Activated CD8-positive, alpha-beta memory T cell treated with anti-CD3 and anti-CD28 coated beads, Interleukin-2, amount 50 U/mL, for 24 hours (primary cell): ENCODE data around the gene FBXL13.
"Not testable (repeated sequence)": the region's sequence is repeated elsewhere in the genome, so short reads cannot be mapped to it uniquely, and the experiment has no call there.

Experiments
- DNase-seq: peaks from one replicate; pipeline ENCODE4 v3.0.0-alpha.2; 2020; ENCODE audit errors: extremely low read depth

The FBXL13 gene

GRCh38 chr7:102819151-102819550 is 255.4 kb downstream of the FBXL13 start:
- DNase-seq: no peak

GRCh38 chr7:102817616-102818573 is 256.7 kb downstream of the FBXL13 start:
- no peak for DNase-seq

- no peak for DNase-seq
Observed at GRCh38 chr7:102814025-102814471, 260.5 kb downstream of the FBXL13 start.

GRCh38 chr7:102813191-102814024 is 261.2 kb downstream of the FBXL13 start:
- DNase-seq: no peak

- no peak for DNase-seq
Observed at GRCh38 chr7:102811942-102812678, 262.5 kb downstream of the FBXL13 start.

GRCh38 chr7:102810916-102811315 is 263.7 kb downstream of the FBXL13 start:
- no peak for DNase-seq

- DNase-seq: no peak
Observed at GRCh38 chr7:102806613-102807012, 268.0 kb downstream of the FBXL13 start.

DNA sequence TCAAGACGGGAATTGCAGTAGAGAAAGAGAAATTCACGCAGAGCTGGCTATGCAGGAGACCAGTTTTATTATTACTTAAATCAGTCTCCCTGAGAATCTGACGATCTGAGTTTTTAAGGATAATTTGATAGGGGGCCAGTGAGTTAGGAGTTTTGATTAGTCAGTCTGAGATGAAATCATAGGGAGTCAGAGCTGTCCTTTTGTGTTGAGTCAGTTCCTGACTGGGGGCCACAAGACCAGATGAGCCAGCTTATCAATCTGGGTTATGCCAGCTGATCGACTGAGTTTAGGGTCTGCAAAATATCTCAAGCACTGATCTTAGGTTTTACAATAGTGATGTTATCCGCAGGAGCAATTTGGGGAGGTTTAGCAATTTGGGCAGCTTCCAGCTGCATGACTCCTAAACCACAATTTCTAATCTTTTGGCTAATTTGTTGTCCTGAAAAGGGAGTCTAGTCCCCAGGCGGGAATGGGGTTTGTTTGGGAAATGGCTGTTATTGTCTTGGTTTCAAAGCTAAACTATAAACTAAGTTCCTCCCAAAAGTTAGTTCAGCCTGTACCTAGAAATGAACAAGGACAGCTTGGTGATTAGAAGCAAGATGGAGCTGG is 278.5 kb downstream of the FBXL13 start:
- DNase-seq: not testable (repeated sequence)

GRCh38 chr7:102794567-102794966 is 280.0 kb downstream of the FBXL13 start:
- not testable (repeated sequence) for DNase-seq

GRCh38 chr7:102791831-102792230 is 282.8 kb downstream of the FBXL13 start:
- DNase-seq: not testable (repeated sequence)

DNA sequence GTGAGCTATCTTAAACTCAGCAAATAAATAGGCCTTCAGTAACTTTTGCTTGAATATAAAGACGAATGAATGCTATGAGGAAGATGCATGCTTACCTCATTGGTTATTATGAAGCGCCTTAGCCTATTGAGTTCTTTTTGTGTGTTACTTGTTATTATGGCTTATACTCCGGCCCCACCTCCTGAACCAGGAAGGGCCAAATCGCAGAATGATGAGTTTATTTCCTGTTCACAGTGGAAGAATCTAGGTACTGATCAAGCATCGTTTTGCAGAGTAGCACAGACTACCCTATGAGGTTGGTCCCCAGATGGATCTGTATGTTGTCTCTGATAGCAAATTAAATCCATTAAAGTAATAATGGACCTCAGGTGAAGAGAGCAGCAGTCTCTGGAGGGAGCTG is 283.2 kb downstream of the FBXL13 start:
- DNase-seq: not testable (repeated sequence)

DNA sequence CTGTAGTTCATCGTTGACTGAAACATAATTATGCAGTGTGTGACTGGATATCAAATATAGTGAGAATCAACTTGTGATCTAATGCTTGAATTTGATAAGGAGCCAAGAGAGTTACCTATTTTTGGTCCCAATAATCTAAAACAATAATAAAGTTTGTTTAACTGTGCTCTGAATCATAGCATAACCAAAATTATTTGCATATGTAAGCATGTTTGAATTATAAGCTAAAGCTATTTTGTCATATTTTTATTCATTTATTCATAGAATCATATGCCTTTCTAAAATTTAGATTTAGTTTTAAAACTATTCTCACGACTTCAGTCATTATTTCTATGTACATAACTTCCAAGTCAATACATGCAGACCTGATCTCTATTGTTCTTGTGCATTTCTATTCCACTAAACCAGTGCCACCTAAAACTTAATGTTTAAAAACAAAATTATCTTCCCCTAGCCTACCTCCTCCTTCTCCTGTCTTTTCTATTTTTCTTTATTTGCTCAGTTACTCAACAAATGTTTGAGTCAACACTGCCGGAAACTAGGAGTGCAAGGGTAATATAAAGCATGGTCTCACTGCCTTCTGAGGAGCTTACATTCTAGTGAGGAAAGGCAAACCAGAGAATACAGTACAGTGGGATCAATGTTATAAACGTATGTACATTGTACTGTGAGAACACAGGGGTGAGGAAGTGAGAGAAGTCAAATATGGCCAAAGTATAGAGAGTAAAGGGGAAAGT is 284.1 kb downstream of the FBXL13 start:
- not testable (repeated sequence) for DNase-seq

GRCh38 chr7:102788770-102789169 is 285.8 kb downstream of the FBXL13 start:
- DNase-seq: not testable (repeated sequence)

- DNase-seq: not testable (repeated sequence)
Observed at GRCh38 chr7:102780926-102781325, 293.7 kb downstream of the FBXL13 start.

DNA sequence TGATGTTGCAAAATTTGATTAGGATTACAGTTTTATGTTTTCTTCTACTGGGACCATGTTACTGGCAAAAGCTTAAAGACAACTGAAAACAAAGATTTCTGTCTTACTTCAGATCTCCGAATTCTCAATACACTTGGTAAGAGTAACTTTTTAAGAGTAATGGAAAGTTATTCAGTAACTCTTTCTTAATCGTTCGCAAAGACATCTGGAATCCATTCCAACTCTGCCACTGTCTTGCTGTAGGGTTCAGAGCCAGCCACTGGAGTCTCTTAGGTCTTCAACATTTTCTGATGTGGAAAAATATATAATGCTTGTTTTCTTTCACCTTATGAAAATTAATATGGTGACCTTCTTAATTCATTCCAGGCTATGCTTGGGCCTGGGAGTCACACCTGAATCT is 295.9 kb downstream of the FBXL13 start:
- not testable (repeated sequence) for DNase-seq

GRCh38 chr7:102776217-102776616 is 298.4 kb downstream of the FBXL13 start:
- not testable (repeated sequence) for DNase-seq

DNA sequence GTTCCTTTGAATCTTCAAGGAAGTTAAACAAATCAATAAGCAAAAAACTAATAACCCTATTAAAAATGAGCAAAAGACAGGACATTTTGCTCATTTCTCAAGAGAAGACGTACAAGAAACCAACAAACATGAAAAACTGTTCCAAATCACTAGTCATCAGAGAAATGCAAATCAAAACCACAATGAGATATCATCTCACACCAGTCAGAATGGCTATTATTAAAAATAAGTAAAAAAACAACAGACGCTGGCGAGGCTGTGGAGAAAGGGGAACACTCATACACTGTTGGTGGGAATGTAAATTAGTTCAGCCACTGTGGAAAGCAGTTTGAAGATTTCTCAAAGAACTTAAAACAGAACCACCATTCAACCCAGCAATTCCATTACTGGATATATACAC is 304.1 kb downstream of the FBXL13 start:
- not testable (repeated sequence) for DNase-seq

DNA sequence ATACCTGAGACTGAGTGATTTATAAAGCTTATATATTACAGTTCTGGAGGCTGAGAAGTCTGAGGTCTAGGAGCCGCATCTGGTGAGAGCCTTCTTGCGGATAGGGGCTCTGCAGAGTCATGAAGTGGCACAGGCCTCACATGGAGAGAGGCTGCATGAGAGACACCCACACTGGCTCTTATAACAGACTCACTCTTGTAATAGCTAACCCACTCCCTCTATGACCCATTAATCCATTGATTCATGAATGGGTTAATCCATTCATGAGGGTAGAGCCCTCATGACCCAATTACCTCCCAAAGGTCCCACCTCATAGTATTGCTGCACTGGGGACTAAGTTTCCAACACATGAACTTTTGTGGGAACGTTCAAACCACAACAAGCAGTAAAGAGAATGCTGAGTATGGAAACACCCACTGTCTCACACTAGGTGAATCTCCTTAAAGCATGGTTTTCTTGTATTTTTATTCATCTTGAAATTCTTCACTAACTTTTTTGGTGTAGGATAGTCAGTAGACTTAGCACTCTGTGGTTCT is 304.9 kb downstream of the FBXL13 start:
- DNase-seq: not testable (repeated sequence)

DNA sequence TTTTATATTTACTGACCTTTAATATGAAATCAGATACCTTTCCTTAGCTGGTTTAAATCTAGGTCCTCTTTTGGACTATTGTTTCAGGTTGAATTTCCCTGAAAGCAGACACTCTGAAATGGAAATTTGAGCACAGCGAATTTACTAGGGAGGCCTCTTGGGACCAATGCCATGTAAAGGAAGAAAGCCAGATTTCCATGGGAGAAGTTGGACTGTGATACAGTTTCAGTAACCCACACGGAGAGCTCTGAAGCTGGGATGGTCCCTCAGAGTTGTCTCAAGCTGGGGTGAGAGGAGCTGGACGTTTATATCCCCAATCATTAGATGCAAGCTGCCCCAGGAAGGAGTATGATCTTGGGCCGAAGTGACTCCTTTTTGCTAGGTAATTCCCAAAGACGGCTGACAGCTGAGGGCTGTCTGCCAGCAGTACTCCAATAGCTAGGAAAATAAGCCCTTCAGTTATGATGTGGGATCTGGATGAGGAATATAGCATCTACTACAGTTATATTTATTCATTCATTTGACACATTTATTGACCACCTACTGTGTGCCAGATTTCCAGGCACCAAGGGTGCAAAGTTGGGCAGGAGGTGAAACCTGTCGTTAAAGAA is 311.2 kb downstream of the FBXL13 start:
- not testable (repeated sequence) for DNase-seq
